HG03097 (cell line): Measurements from ENCODE around the gene RNF213.
"Not testable (repeated sequence)": the region's sequence is repeated elsewhere in the genome, so short reads cannot be mapped to it uniquely, and the experiment has no call there.

Experiments
- ATAC-seq: cut with Tn5 transposase; IDR thresholded peaks from one replicate; pipeline ENCODE4 v1.9.1; 2021; ENCODE audit not compliant: unreplicated experiment, low FRiP score

Gene RNF213

GRCh38 chr17:80408872-80409271 lies 148.2 kb downstream of the RNF213 start:
- ATAC-seq = no peak

- no peak for ATAC-seq
Observed at GRCh38 chr17:80409626-80410025, 149.0 kb downstream of the RNF213 start.

- ATAC-seq = not testable (repeated sequence)
Observed at GRCh38 chr17:80410441-80411087, 149.9 kb downstream of the RNF213 start.

GRCh38 chr17:80413771-80414507 lies 153.3 kb downstream of the RNF213 start:
- ATAC-seq = no peak

- peak; percentile 6 for ATAC-seq
Observed at GRCh38 chr17:80414508-80414802, 153.8 kb downstream of the RNF213 start.

- ATAC-seq = peak; percentile 90
Observed at GRCh38 chr17:80414803-80415625, 154.4 kb downstream of the RNF213 start, which contains the start of gene ENDOV. Gene ENDOV, plus strand, starts transcription at chr17:80415167. Its CDS starts 28 bp downstream, at chr17:80415195.

- no peak for ATAC-seq
Observed at GRCh38 chr17:80415626-80416137, 155.0 kb downstream of the RNF213 start.

- no peak for ATAC-seq
Observed at GRCh38 chr17:80416260-80416939, 155.7 kb downstream of the RNF213 start.

GRCh38 chr17:80416940-80417293 lies 156.3 kb downstream of the RNF213 start:
- ATAC-seq = no peak

- ATAC-seq = no peak
Observed at GRCh38 chr17:80418589-80418988, 157.9 kb downstream of the RNF213 start.

GRCh38 chr17:80419255-80419654 lies 158.6 kb downstream of the RNF213 start:
- no peak for ATAC-seq

- ATAC-seq = no peak
Observed at GRCh38 chr17:80421381-80422090, 160.9 kb downstream of the RNF213 start.

GRCh38 chr17:80422276-80422675 lies 161.6 kb downstream of the RNF213 start:
- no peak for ATAC-seq

GRCh38 chr17:80422981-80423380 lies 162.3 kb downstream of the RNF213 start:
- no peak for ATAC-seq

- ATAC-seq = no peak
Observed at GRCh38 chr17:80423536-80424225, 163.0 kb downstream of the RNF213 start.

GRCh38 chr17:80424261-80424660 lies 163.6 kb downstream of the RNF213 start:
- ATAC-seq = no peak

- ATAC-seq = no peak
Observed at GRCh38 chr17:80424878-80425765, 164.5 kb downstream of the RNF213 start.

GRCh38 chr17:80425835-80426426 lies 165.3 kb downstream of the RNF213 start:
- ATAC-seq = no peak
